Body of pancreas (tissue), 4 donors: ENCODE results near the gene MVB12B.

Experiments
- POLR2A ChIP-seq, 3 donors: fragments of 450-650 bp; IDR thresholded peaks; one replicate each; pipeline ENCODE4 v1.6.1; 2016; ENCODE audit warnings: antibody characterized with exemption in 3 of 3, mild to moderate bottlenecking in 2 of 3
- TF ChIP-seq, protein P1 (sequence below), 7 experiments: fragments of 450-650 bp in 4 of 7; fragments of 200-600 bp in 3 of 7; sonication (generic) in 3 of 7; IDR thresholded peaks; one replicate each; pipeline ENCODE4 v1.5.1; 2016 to 2019; ENCODE audit warnings: antibody characterized with exemption in 7 of 7

DNA sequence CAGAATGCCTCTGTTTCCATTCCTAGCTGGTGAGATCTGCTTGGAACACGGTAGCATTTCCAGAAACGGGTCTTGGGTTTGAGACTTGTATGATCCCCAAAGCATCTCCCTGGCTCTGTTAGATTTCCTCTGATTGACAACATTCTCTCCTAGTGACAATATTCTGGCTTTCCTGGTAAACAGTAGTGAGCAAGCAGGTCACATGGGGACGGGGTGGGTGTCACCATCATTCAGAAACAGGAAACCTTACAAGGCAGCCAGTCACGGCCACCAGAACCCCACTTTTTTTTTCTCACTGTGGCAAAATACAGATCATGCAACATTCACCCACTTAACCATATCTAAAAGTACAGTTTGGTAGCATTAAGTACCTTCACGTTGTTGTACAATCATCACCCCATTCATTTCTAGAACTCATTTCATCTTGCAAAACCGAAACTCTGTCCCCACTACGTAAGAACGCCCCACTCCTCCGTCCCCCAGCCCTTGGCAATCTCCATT, 197.0 kb downstream of the MVB12B start:
- TF ChIP-seq, protein P1, sequence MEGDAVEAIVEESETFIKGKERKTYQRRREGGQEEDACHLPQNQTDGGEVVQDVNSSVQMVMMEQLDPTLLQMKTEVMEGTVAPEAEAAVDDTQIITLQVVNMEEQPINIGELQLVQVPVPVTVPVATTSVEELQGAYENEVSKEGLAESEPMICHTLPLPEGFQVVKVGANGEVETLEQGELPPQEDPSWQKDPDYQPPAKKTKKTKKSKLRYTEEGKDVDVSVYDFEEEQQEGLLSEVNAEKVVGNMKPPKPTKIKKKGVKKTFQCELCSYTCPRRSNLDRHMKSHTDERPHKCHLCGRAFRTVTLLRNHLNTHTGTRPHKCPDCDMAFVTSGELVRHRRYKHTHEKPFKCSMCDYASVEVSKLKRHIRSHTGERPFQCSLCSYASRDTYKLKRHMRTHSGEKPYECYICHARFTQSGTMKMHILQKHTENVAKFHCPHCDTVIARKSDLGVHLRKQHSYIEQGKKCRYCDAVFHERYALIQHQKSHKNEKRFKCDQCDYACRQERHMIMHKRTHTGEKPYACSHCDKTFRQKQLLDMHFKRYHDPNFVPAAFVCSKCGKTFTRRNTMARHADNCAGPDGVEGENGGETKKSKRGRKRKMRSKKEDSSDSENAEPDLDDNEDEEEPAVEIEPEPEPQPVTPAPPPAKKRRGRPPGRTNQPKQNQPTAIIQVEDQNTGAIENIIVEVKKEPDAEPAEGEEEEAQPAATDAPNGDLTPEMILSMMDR (IDR thresholded peaks at IDR 0.05): no peak
- TF ChIP-seq POLR2A (IDR thresholded peaks at IDR 0.05): no peak
